SK-N-SH (cell line): ENCODE data around the gene ZNF385C. TPM values are rescaled to one million over a fixed set of nuclear protein-coding genes. Genes with fewer than 3 reads are reported as not detected.

Experiments
- CTCF ChIA-PET: fragments of 300-600, 350-600 bp; formaldehyde crosslinking; extraction: SDS; loops from one replicate; lab custom pipeline; 2021; lab: Yijun Ruan, JAX
- POLR2A ChIA-PET: fragments of 350-600 bp; sonication (Branson Sonifier 250); formaldehyde crosslinking; extraction: SDS; loops from one replicate; lab custom pipeline; 2020; ENCODE audit warnings: antibody characterized with exemption, inconsistent platforms; lab: Yijun Ruan, JAX
- DNase-seq: peaks from one replicate; pipeline ENCODE4 v3.0.0; 2012
- H2AFZ ChIP-seq: fragments of 200-600 bp; sonication (generic); 2 replicates; pipeline ENCODE4 v1.8.1; 2016; ENCODE audit warnings: antibody characterized with exemption, mild to moderate bottlenecking, low read depth
- H3F3A ChIP-seq: fragments of 200-600 bp; sonication (generic); replicated peaks from 2 replicates; pipeline ENCODE3; 2016; ENCODE audit warnings: antibody characterized with exemption, mild to moderate bottlenecking; ENCODE audit not compliant: insufficient read depth
- H3K27ac ChIP-seq, 2 experiments: fragments of 200-500 bp in 1 of 2; fragments of 200-600 bp in 1 of 2; sonication (Bioruptor generic) in 1 of 2; sonication (generic), shearing (Covaris generic) in 1 of 2; 2 replicates each; pipeline versions ENCODE4 v1.5.1 to v1.6.1; 2014 to 2016; ENCODE audit warnings: low read depth in 2 of 2, inconsistent platforms in 1 of 2, low read length in 1 of 2, mild to moderate bottlenecking in 1 of 2, mixed read lengths in 1 of 2
- H3K27me3 ChIP-seq: fragments of 200-600 bp; sonication (generic), shearing (Covaris generic); 2 replicates; pipeline ENCODE4 v1.6.1; 2016; ENCODE audit warnings: mixed run types; ENCODE audit not compliant: insufficient read depth
- H3K36me3 ChIP-seq, 2 experiments: fragments of 200-500 bp in 1 of 2; fragments of 200-600 bp in 1 of 2; sonication (Bioruptor generic) in 1 of 2; sonication (generic) in 1 of 2; replicated peaks in 1 of 2; 2 replicates each; pipeline versions ENCODE3 to v1.5.1; 2014 to 2016; ENCODE audit warnings: low read length in 1 of 2, mild to moderate bottlenecking in 1 of 2; ENCODE audit not compliant: insufficient read depth in 2 of 2, control insufficient read depth in 1 of 2
- H3K4me1 ChIP-seq, 2 experiments: fragments of 200-500 bp in 1 of 2; fragments of 200-600 bp in 1 of 2; sonication (Bioruptor generic) in 1 of 2; sonication (generic), shearing (Covaris generic) in 1 of 2; 2 replicates each; pipeline versions ENCODE4 v1.5.1 to v1.6.1; 2014 to 2016; ENCODE audit warnings: low read depth in 1 of 2, low read length in 1 of 2, mixed run types in 1 of 2; ENCODE audit not compliant: insufficient read depth in 2 of 2, control insufficient read depth in 1 of 2
- H3K4me2 ChIP-seq: fragments of 200-600 bp; sonication (generic), shearing (Covaris generic); 2 replicates; pipeline ENCODE4 v1.6.1; 2017; ENCODE audit warnings: mixed run types
- H3K4me3 ChIP-seq, 2 experiments: fragments of 200-500 bp in 1 of 2; fragments of 200-600 bp in 1 of 2; sonication (Bioruptor generic) in 1 of 2; sonication (generic), shearing (Covaris generic) in 1 of 2; 2 replicates each; pipeline versions ENCODE4 v1.5.1 to v1.8.1; 2014 to 2016; ENCODE audit warnings: low read depth in 2 of 2, inconsistent platforms in 1 of 2, low read length in 1 of 2, mild to moderate bottlenecking in 1 of 2, mixed read lengths in 1 of 2, moderate library complexity in 1 of 2
- H3K79me2 ChIP-seq: fragments of 200-600 bp; sonication (generic); 2 replicates; pipeline ENCODE4 v1.8.1; 2017; ENCODE audit warnings: mild to moderate bottlenecking; ENCODE audit not compliant: insufficient read depth
- H3K9ac ChIP-seq: fragments of 200-600 bp; sonication (generic); 2 replicates; pipeline ENCODE4 v1.6.1; 2017; ENCODE audit warnings: mixed run types
- H3K9me2 ChIP-seq: fragments of 200-600 bp; sonication (generic); 2 replicates; pipeline ENCODE4 v1.6.1; 2017; ENCODE audit warnings: mixed run types
- H3K9me3 ChIP-seq: fragments of 200-600 bp; sonication (generic); 2 replicates; pipeline ENCODE4 v1.6.1; 2017; ENCODE audit warnings: mixed run types, mild to moderate bottlenecking, moderate library complexity
- H4K20me1 ChIP-seq: fragments of 200-600 bp; sonication (generic); 2 replicates; pipeline ENCODE4 v1.6.1; 2017; ENCODE audit warnings: mild to moderate bottlenecking, mixed run types; ENCODE audit not compliant: insufficient read depth
- EP300 ChIP-seq, 2 experiments: IDR thresholded peaks; 2 replicates each; pipeline versions ENCODE4 v1.4.0 to v1.6.1; 2012; ENCODE audit warnings: borderline replicate concordance in 1 of 2, low read depth in 1 of 2, low read length in 1 of 2
- FOXJ3 ChIP-seq: sonication (generic); formaldehyde crosslinking; IDR thresholded peaks from 2 replicates; pipeline ENCODE4 v1.5.1; 2020; ENCODE audit warnings: mild to moderate bottlenecking, missing genetic modification reagents
- GABPA ChIP-seq: IDR thresholded peaks from 2 replicates; pipeline ENCODE4 v1.4.0; 2012; ENCODE audit warnings: low read depth, mild to moderate bottlenecking
- GATA2 ChIP-seq: sonication (generic); formaldehyde crosslinking; IDR thresholded peaks from 2 replicates; pipeline ENCODE4 v1.5.0; 2020; ENCODE audit warnings: mild to moderate bottlenecking, missing genetic modification reagents
- JUND ChIP-seq: IDR thresholded peaks from 2 replicates; pipeline ENCODE4 v1.4.0; 2012
- MEF2A ChIP-seq: IDR thresholded peaks from 2 replicates; pipeline ENCODE4 v1.4.0; 2012; ENCODE audit warnings: low read depth, borderline replicate concordance
- MXI1 ChIP-seq: IDR thresholded peaks from 2 replicates; pipeline ENCODE4 v1.6.1; 2012; ENCODE audit warnings: mild to moderate bottlenecking, low read depth, low read length, improper control_type of control experiment
- NFIC ChIP-seq: IDR thresholded peaks from 2 replicates; pipeline ENCODE4 v1.4.0; 2012; ENCODE audit warnings: borderline replicate concordance
- POLR2AphosphoS5 ChIP-seq: IDR thresholded peaks from 2 replicates; pipeline ENCODE4 v1.6.1; 2012; ENCODE audit warnings: low read depth, low read length
- RCOR1 ChIP-seq: fragments of 150-350 bp; IDR thresholded peaks from 2 replicates; pipeline ENCODE4 v1.6.1; 2017; ENCODE audit warnings: antibody characterized with exemption, low read length
- RXRA ChIP-seq: IDR thresholded peaks from 2 replicates; pipeline ENCODE4 v1.4.0; 2012; ENCODE audit warnings: low read depth, mild to moderate bottlenecking, borderline replicate concordance
- TAF1 ChIP-seq: IDR thresholded peaks from 2 replicates; pipeline ENCODE4 v1.6.1; 2012; ENCODE audit warnings: low read depth, mild to moderate bottlenecking, low read length, moderate library complexity, borderline replicate concordance
- TCF12 ChIP-seq: IDR thresholded peaks from 2 replicates; pipeline ENCODE4 v1.4.0; 2012
- ZBTB33 ChIP-seq: IDR thresholded peaks from 2 replicates; pipeline ENCODE4 v1.4.0; 2012; ENCODE audit warnings: low read depth, borderline replicate concordance
- WGBS: methylation state at CpG from one replicate; pipeline ENCODE4 v1.1.6; 2017; ENCODE audit warnings: low lambda C conversion rate; 5-methylcytosine and 5-hydroxymethylcytosine counted together
- polyA plus RNA-seq, 3 experiments: library from polyadenylated mRNA; depleted of rRNA; stranded (reverse); fragments of >200 nt; gene quantifications; 2 replicates each; pipeline ENCODE4 v1.2.3, GENCODE V29; 2012
- TF ChIP-seq, protein P1 (sequence below): IDR thresholded peaks from 2 replicates; pipeline ENCODE4; 2012
- TF ChIP-seq, protein P2 (sequence below): fragments of 150-350 bp; IDR thresholded peaks from 2 replicates; pipeline ENCODE4 v1.6.1; 2016; ENCODE audit warnings: mild to moderate bottlenecking, low read depth, low read length

ZNF385C gene
- polyA plus RNA-seq, 1 of the 3 experiments (the other 2 are of a cell fraction) = 0.05 TPM

DNA sequence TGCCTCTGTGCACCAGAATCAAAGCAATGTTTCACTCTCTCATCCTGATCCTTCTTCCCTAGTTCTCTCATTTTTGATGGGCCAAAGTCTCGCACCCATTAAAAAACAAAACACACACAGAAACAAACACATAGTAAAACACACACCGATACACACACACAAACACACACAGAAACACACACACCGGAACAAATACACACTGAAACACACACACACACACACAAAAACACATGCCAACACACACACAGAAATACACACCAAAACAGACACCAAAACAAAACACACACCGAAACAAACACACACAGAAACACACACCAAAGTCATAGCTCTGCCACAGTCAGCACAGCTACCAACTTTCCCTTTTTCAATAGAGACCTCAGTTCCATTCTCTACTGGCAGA, 33.0 kb upstream of the ZNF385C start:
- H3K36me3 ChIP-seq = peaks cover 29 to 45% of the 10 kb centered on the region in 2 experiments
- H2AFZ ChIP-seq = no peak overlapping the region
- 0 out of 4 replicates have a peak overlapping the region, but pooled peaks of 1 of the 2 experiments have one; percentile 25 for H3K27ac ChIP-seq
- H3K4me3 ChIP-seq = no peak overlapping the region
- CTCF ChIA-PET = interaction anchor here (1.1 to 2.8 kb wide), 4 partner anchors 30 to 108 kb away, joined by 3 to 9 read pairs (median 5); no protein-coding TSS in a partner anchor
- H3K79me2 ChIP-seq = peaks cover 66% of the 10 kb centered on the region
- peaks cover 17 to 29% of the 10 kb centered on the region in 2 experiments; a peak in 3 of 4 replicates for H3K4me1 ChIP-seq
- no peak overlapping the region for H3K4me2 ChIP-seq
- TF ChIP-seq, protein P1, sequence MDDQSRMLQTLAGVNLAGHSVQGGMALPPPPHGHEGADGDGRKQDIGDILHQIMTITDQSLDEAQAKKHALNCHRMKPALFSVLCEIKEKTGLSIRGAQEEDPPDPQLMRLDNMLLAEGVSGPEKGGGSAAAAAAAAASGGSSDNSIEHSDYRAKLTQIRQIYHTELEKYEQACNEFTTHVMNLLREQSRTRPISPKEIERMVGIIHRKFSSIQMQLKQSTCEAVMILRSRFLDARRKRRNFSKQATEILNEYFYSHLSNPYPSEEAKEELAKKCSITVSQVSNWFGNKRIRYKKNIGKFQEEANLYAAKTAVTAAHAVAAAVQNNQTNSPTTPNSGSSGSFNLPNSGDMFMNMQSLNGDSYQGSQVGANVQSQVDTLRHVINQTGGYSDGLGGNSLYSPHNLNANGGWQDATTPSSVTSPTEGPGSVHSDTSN = no peak
- TF ChIP-seq GATA2 (CRISPR knock-in tag) = no peak
- TF ChIP-seq JUND = no peak
- no peak for TF ChIP-seq TCF12
- no peak for TF ChIP-seq MXI1
- no peak for TF ChIP-seq GABPA
- no peak for TF ChIP-seq RXRA
- TF ChIP-seq EP300 (IDR thresholded peaks at IDR 0.05; ENCODE audit: borderline replicate concordance in 1 of 2, low read depth in 1 of 2, low read length in 1 of 2) = no peak
- no peak for TF ChIP-seq POLR2AphosphoS5
- TF ChIP-seq MEF2A = no peak
- no peak for TF ChIP-seq FOXJ3 (CRISPR knock-in tag)
- no peak for TF ChIP-seq NFIC
- no peak for TF ChIP-seq TAF1
- TF ChIP-seq ZBTB33 = no peak
- TF ChIP-seq, protein P2, sequence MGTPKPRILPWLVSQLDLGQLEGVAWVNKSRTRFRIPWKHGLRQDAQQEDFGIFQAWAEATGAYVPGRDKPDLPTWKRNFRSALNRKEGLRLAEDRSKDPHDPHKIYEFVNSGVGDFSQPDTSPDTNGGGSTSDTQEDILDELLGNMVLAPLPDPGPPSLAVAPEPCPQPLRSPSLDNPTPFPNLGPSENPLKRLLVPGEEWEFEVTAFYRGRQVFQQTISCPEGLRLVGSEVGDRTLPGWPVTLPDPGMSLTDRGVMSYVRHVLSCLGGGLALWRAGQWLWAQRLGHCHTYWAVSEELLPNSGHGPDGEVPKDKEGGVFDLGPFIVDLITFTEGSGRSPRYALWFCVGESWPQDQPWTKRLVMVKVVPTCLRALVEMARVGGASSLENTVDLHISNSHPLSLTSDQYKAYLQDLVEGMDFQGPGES = no peak
- TF ChIP-seq RCOR1 = no peak
- TF ChIP-seq, all 33 proteins: peak for 0
- POLR2A ChIA-PET = no interaction called here
- Histone ChIP-seq H3K27me3 (no peaks in the 10 kb centered on the region), H3K9me2 (no peaks in the 10 kb centered on the region), H3K9ac (no peak overlapping the region), H3K9me3 (no peaks in the 10 kb centered on the region), H3F3A (peaks cover 6% of the 10 kb centered on the region), H4K20me1 (peaks cover 46% of the 10 kb centered on the region)
- DNase-seq = no peak
- WGBS = 97% methylated on average over 4 of the region's 4 CpGs
